Measurements from ENCODE around the gene TADA1. TPM values are rescaled to one million over a fixed set of nuclear protein-coding genes. Genes with fewer than 3 reads are reported as not detected.

TADA1 gene
- total RNA-seq, 1 experiment from 2014 or later, result 16.6 TPM

- ATAC-seq, result no peak
- Mint-ChIP-seq H3K9me3 (no peaks in the 10 kb centered on the region), H3K4me1 (peaks cover 6% of the 10 kb centered on the region), H3K27me3 (ENCODE audit: low read depth) (peaks cover 24% of the 10 kb centered on the region), H3K36me3 (no peaks in the 10 kb centered on the region), H3K4me3 (no peak overlapping the region), H3K27ac (no peak overlapping the region)
- CTCF ChIA-PET, result no interaction called here
- no peak for DNase-seq (ENCODE audit: low spot score)
- POLR2A ChIA-PET, result no interaction called here
- TF ChIP-seq ZNF416 (CRISPR knock-in tag; IDR thresholded peaks at IDR 0.05), result no peak
- TF ChIP-seq MYBL2 (CRISPR knock-in tag; IDR thresholded peaks at IDR 0.05), result no peak
- TF ChIP-seq CBFB (CRISPR knock-in tag; IDR thresholded peaks at IDR 0.05; ENCODE audit: low read depth), result no peak
- TF ChIP-seq JAZF1 (CRISPR knock-in tag; IDR thresholded peaks at IDR 0.05), result no peak
- TF ChIP-seq TCF7 (CRISPR knock-in tag; IDR thresholded peaks at IDR 0.05; ENCODE audit: low read depth), result no peak
- TF ChIP-seq ZNF263 (CRISPR knock-in tag; IDR thresholded peaks at IDR 0.05; ENCODE audit: low read depth), result no peak
- no peak for TF ChIP-seq KAT7 (CRISPR knock-in tag; IDR thresholded peaks at IDR 0.05; ENCODE audit: borderline replicate concordance)
- no peak for TF ChIP-seq CTCF (IDR thresholded peaks at IDR 0.05)
- TF ChIP-seq ARID4B (CRISPR knock-in tag; IDR thresholded peaks at IDR 0.05; ENCODE audit: borderline replicate concordance), result no peak
- no peak for TF ChIP-seq FOXP4 (CRISPR knock-in tag; IDR thresholded peaks at IDR 0.05)
- TF ChIP-seq ELF4 (CRISPR knock-in tag; IDR thresholded peaks at IDR 0.05; ENCODE audit: low read depth), result no peak
- no peak for TF ChIP-seq ZNF671 (CRISPR knock-in tag; IDR thresholded peaks at IDR 0.05)
- TF ChIP-seq ZNF396 (CRISPR knock-in tag; IDR thresholded peaks at IDR 0.05; ENCODE audit: borderline replicate concordance), result no peak
- TF ChIP-seq ETV6 (CRISPR knock-in tag; IDR thresholded peaks at IDR 0.05), result no peak
- TF ChIP-seq ZNF281 (CRISPR knock-in tag; IDR thresholded peaks at IDR 0.05), result no peak
- no peak for TF ChIP-seq HMGXB4 (CRISPR knock-in tag; IDR thresholded peaks at IDR 0.05)
- TF ChIP-seq ZNF317 (CRISPR knock-in tag; IDR thresholded peaks at IDR 0.05; ENCODE audit: borderline replicate concordance, low read depth), result no peak
Measured at GRCh38 chr1:166888373-166889111, 12.5 kb upstream of the TADA1 start.
